ENCODE results near the gene RMDN2. TPM values are rescaled to one million over a fixed set of nuclear protein-coding genes. Genes with fewer than 3 reads are reported as not detected.

Gene RMDN2
- total and polyA plus RNA-seq, 9 of the 15 experiments (the other 6 are each of a cell fraction or from before 2014, with no cell fraction given): 1.5 to 4.3 (median 2.3) TPM

DNA sequence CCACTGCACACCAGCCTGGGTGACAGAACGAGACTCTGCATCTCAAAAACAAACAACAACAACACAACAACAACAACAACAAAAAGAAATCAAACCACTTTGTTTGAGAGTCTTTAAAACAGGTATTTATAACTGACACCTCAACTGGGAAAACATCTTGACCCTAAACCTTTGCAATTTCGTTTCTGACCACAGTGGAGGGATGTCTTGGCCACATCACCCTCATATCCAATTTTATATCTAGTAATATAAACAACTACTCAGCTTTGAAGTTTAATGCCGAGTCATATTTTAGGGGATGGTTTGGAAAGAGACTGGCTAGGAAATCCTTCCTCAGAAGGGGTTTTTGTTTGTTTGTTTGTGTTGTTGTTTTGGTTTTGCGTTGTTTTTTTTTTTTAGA is 37.8 kb upstream of the RMDN2 start (continued):
- TF ChIP-seq, protein P1, sequence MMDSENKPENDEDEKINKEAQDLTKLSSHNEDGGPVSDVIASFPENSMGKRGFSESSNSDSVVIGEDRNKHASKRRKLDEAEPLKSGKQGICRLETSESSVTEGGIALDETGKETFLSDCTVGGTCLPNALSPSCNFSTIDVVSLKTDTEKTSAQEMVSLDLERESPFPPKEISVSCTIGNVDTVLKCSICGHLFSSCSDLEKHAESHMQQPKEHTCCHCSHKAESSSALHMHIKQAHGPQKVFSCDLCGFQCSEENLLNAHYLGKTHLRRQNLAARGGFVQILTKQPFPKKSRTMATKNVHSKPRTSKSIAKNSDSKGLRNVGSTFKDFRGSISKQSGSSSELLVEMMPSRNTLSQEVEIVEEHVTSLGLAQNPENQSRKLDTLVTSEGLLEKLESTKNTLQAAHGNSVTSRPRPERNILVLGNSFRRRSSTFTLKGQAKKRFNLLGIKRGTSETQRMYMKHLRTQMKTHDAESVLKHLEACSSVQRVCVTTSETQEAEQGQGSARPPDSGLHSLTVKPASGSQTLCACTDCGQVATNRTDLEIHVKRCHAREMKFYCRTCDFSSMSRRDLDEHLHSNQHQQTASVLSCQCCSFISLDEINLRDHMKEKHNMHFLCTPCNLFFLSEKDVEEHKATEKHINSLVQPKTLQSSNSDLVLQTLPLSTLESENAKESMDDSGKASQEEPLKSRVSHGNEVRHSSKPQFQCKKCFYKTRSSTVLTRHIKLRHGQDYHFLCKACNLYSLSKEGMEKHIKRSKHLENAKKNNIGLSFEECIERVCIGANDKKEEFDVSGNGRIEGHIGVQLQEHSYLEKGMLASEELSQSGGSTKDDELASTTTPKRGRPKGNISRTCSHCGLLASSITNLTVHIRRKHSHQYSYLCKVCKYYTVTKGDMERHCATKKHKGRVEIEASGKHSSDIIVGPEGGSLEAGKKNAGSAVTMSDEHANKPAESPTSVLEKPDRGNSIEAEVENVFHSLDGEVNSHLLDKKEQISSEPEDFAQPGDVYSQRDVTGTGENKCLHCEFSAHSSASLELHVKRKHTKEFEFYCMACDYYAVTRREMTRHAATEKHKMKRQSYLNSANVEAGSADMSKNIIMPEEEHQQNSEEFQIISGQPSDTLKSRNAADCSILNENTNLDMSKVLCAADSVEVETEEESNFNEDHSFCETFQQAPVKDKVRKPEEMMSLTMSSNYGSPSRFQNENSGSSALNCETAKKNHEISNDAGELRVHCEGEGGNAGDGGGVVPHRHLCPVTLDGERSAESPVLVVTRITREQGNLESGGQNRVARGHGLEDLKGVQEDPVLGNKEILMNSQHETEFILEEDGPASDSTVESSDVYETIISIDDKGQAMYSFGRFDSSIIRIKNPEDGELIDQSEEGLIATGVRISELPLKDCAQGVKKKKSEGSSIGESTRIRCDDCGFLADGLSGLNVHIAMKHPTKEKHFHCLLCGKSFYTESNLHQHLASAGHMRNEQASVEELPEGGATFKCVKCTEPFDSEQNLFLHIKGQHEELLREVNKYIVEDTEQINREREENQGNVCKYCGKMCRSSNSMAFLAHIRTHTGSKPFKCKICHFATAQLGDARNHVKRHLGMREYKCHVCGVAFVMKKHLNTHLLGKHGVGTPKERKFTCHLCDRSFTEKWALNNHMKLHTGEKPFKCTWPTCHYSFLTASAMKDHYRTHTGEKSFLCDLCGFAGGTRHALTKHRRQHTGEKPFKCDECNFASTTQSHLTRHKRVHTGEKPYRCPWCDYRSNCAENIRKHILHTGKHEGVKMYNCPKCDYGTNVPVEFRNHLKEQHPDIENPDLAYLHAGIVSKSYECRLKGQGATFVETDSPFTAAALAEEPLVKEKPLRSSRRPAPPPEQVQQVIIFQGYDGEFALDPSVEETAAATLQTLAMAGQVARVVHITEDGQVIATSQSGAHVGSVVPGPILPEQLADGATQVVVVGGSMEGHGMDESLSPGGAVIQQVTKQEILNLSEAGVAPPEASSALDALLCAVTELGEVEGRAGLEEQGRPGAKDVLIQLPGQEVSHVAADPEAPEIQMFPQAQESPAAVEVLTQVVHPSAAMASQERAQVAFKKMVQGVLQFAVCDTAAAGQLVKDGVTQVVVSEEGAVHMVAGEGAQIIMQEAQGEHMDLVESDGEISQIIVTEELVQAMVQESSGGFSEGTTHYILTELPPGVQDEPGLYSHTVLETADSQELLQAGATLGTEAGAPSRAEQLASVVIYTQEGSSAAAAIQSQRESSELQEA (IDR thresholded peaks at IDR 0.05; ENCODE audit: low read depth): no peak

Data from K562 (cell line).